IPS-15b (cell line): Measurements from ENCODE around the gene GDNF.
"Not testable (repeated sequence)": the region's sequence is repeated elsewhere in the genome, so short reads cannot be mapped to it uniquely, and the experiment has no call there.

Experiments used
- H3K27me3 ChIP-seq: one replicate; pipeline ENCODE4 v1.6.1; 2013; ENCODE audit warnings: low read length; ENCODE audit not compliant: control insufficient read depth, insufficient read depth
- H3K36me3 ChIP-seq: one replicate; pipeline ENCODE4 v1.6.1; 2013; ENCODE audit warnings: low read length; ENCODE audit not compliant: control insufficient read depth, insufficient read depth
- H3K4me1 ChIP-seq: one replicate; pipeline ENCODE4 v1.6.1; 2013; ENCODE audit warnings: mild to moderate bottlenecking, low read length; ENCODE audit not compliant: control insufficient read depth, insufficient read depth
- H3K4me3 ChIP-seq: one replicate; pipeline ENCODE4 v1.5.1; 2013; ENCODE audit warnings: low read depth, low read length
- H3K9ac ChIP-seq: one replicate; pipeline ENCODE4 v1.6.1; 2013; ENCODE audit warnings: low read depth, mild to moderate bottlenecking, low read length
- H3K9me3 ChIP-seq: one replicate; pipeline ENCODE4 v1.6.1; 2013; ENCODE audit warnings: mild to moderate bottlenecking, low read length; ENCODE audit not compliant: control insufficient read depth, insufficient read depth

Gene GDNF

DNA sequence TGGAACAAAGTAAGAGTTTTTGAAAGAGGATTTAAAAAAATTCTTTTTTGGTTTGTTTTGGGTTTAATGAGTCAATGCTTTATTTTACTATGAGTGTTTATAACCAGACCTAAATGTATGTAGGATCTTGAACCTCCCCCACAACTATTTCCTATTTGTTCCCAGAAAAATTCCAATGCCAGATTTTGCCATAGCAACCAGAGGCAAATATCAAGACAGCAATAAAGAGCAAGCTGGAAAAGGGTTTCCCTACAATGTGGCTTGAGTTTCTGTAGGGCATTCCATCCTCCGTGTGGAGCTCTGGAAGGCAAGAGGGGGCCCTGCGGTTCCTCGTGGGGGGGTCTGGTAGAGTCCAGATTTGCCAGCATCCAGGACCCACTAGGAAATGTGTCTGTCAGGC lies 27.8 kb upstream of the GDNF start:
- H3K4me3 ChIP-seq = no peak overlapping the region
- H3K9me3 ChIP-seq = no peaks in the 10 kb centered on the region
- no peaks in the 10 kb centered on the region for H3K4me1 ChIP-seq
- H3K9ac ChIP-seq = no peak overlapping the region
- H3K36me3 ChIP-seq = no peaks in the 10 kb centered on the region
- no peaks in the 10 kb centered on the region for H3K27me3 ChIP-seq

DNA sequence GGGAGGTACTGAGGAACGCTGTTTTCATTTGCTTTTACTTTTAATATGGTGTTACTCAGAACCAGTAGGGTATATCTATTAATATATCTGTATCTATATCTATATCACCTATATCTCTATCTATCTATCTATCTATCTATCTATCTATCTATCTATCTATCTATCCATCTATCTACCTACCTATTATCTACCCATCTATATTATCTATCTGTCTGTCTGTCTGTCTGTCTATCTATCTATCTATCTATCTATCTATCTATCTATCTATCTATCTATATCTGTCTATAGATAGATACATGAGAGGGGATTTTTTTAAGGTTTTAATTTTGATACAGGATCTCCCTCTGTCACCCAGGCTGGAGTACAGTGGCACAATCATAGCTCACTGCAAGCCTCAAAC lies 23.1 kb upstream of the GDNF start:
- H3K9ac ChIP-seq, H3K27me3 ChIP-seq, H3K9me3 ChIP-seq, H3K4me3 ChIP-seq, H3K36me3 ChIP-seq, H3K4me1 ChIP-seq: not testable (repeated sequence)

DNA sequence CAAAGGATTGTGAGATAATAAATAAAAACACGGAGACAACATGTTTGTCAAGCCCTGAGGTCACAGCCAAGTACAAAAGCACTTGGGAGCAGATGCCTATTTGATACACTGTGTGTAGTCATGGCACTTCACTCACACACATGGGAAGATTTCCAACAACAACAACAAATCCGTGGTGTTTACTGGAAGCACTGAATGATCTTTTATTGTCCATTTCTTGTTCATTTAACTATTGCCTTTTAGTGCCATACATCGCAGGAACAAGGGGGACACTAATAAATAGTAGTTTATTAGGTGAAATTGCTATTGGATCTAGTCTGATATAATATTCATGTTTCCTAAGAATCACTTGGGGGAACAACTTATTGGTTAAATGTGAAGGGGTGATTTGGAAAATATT lies 20.4 kb upstream of the GDNF start:
- H3K36me3 ChIP-seq = no peaks in the 10 kb centered on the region
- H3K4me3 ChIP-seq = no peak overlapping the region
- no peaks in the 10 kb centered on the region for H3K9me3 ChIP-seq
- H3K9ac ChIP-seq = no peak overlapping the region
- H3K4me1 ChIP-seq = no peaks in the 10 kb centered on the region
- H3K27me3 ChIP-seq = no peaks in the 10 kb centered on the region

DNA sequence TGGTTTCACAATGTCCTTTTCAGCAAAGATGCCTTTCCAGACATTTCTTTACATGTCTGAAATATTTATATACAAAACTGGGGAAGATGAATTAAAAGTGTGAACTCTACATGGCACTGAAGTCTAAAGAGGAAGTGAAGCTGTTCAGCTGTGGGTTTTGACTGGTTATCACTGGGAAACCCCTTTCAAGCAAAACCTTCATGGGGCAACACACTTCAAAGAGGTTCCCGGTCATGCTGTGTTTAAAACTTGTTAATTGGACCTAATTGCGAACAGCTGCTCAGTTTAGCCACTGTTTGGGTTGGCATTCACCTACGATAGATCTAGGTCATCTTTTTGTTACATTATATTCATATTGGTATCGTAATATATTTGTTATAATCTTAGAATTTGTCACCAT lies 20.0 kb upstream of the GDNF start:
- Histone ChIP-seq H3K9me3 (no peaks in the 10 kb centered on the region), H3K36me3 (no peaks in the 10 kb centered on the region), H3K4me3 (no peak overlapping the region), H3K4me1 (no peaks in the 10 kb centered on the region), H3K9ac (no peak overlapping the region), H3K27me3 (no peaks in the 10 kb centered on the region)

DNA sequence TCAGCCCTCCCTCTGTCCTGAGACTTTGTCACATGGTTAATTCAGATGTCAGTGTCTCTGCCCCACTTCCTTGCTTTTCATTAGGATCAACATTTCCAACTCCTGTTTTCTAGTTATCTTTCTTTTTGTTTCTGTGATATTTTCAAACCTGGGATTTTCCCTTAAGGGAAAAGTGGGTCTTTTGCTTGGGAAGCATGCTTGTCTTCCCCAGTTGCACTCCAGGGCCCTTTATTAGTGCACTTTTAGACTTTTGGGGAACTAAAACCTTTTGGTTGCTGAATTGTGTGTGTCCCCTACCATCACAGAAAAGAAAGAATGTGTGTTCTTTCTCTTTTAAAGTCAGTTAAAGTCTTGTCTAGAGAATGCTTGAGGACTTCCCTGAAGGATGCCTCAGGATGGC lies 18.4 kb upstream of the GDNF start:
- Histone ChIP-seq H3K27me3 (no peaks in the 10 kb centered on the region), H3K4me1 (no peaks in the 10 kb centered on the region), H3K9me3 (no peaks in the 10 kb centered on the region), H3K36me3 (no peaks in the 10 kb centered on the region), H3K9ac (no peak overlapping the region), H3K4me3 (no peak overlapping the region)

DNA sequence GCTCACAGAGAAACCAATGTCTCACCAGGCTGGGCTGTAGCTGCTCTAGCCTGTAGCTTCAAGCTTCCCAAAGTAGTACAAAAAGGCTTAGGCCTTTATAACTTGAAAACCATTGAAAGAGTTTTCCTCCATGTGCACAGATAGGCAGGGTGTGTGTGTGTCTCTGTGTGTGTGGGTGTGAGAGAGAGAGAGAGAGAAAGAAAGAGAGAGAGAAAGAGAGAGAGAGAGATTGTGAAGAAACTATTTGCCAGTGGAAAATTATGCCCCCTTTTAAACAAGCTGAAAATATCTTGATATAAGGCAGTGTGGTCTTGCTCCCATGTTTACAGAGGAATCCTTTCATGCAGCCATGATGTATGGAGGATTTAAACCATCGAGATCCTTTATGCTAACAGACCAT lies 17.9 kb upstream of the GDNF start:
- Histone ChIP-seq H3K4me1 (no peaks in the 10 kb centered on the region), H3K9ac (no peak overlapping the region), H3K36me3 (no peaks in the 10 kb centered on the region), H3K9me3 (no peaks in the 10 kb centered on the region), H3K27me3 (no peaks in the 10 kb centered on the region), H3K4me3 (no peak overlapping the region)

DNA sequence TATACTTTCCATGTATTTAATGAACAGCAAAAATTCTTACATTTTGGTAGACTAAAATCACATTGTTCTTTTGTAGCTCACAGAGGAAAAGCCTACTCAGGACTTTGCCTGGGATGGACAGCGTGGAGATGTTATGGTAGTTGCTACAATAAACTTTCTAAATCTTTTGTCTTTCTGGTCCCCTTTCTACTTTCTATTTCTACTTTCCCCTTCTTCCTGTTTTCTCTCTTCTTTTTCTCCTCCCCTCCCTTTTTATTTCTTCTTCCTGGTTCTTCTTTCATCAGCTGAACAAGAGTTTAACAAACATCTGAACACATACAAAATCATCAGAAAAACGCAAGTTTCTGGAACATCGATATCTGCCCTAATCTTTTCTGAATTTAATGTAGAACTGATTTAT lies 15.6 kb upstream of the GDNF start:
- Histone ChIP-seq H3K9ac (no peak overlapping the region), H3K4me3 (no peak overlapping the region), H3K36me3 (no peaks in the 10 kb centered on the region), H3K27me3 (no peaks in the 10 kb centered on the region), H3K9me3 (no peaks in the 10 kb centered on the region), H3K4me1 (no peaks in the 10 kb centered on the region)

DNA sequence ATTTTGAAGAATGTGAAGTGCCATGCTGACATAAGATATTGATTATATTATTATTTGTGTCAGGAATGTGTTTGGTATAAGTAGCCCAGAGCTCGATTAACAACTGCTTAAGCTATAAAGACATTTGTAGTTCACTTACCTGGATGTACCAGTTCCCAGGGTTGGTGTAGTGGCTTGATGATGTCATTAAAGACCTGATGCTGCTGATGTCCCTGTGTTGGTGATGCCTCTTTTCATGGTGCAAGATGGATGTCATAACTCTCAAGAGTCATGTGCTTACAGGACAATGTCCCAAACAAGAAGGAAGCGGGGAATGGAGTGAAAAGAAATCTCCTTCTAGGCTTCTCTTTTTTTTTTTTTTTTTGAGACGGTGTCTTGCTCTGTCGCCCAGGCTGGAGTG lies 11.5 kb upstream of the GDNF start:
- H3K36me3 ChIP-seq = no peaks in the 10 kb centered on the region
- H3K4me1 ChIP-seq = peaks cover 15% of the 10 kb centered on the region
- H3K4me3 ChIP-seq = no peak overlapping the region
- H3K9ac ChIP-seq = no peak overlapping the region
- no peaks in the 10 kb centered on the region for H3K9me3 ChIP-seq
- no peaks in the 10 kb centered on the region for H3K27me3 ChIP-seq

DNA sequence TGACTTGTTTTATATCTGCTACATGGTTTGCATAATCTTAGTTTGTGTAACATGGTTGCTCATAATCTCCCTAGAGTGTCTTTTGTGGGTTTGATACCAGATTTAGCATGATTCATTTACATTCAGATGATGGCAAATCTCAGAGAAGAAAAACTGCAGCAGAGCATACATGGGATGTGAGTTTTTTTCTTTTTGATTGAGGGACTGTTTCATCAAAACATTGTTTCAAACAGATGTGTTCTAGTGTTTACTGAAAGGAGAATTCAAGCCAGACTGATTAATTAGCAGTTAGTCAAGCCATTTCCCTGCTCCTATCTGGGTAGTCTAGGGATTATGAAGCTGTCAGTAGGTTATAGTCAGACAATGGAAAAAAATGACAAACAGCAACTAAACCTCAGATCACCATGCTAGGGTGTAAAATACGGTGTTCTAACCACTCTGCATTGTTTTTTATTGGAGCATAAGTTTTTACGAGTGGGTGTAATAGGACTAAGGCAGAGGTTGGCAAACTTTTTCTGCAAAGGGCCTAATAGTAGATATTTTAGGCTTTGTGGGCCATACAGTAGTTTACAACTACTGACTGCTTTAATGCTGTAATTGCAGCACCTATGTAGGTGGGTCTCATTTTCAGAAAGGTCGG lies 10.5 kb upstream of the GDNF start:
- H3K9me3 ChIP-seq = no peaks in the 10 kb centered on the region
- no peak overlapping the region for H3K4me3 ChIP-seq
- no peaks in the 10 kb centered on the region for H3K27me3 ChIP-seq
- peaks cover 17% of the 10 kb centered on the region for H3K4me1 ChIP-seq
- H3K36me3 ChIP-seq = no peaks in the 10 kb centered on the region
- no peak overlapping the region for H3K9ac ChIP-seq

DNA sequence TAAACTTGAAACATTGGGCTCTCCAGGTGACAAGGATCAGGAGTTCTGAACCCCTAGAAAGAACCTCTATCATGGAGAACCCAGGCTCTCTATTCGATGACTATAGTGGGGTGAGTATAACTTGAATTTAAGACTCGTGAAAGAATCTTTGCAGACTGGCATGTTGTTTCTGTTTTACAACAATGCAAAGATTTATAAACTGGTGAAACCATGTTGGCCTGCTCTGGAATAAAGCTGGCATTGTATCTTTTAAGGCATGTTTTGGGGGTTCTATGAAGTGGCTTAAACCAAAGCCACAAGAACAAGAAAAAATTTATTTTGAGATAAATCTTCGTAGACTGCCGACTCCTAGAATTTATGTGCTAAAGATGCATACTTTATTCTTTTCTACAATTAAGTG lies 9.8 kb upstream of the GDNF start:
- Histone ChIP-seq H3K9ac (no peak overlapping the region), H3K4me1 (peaks cover 17% of the 10 kb centered on the region), H3K36me3 (no peaks in the 10 kb centered on the region), H3K27me3 (no peaks in the 10 kb centered on the region), H3K9me3 (no peaks in the 10 kb centered on the region), H3K4me3 (no peak overlapping the region)

DNA sequence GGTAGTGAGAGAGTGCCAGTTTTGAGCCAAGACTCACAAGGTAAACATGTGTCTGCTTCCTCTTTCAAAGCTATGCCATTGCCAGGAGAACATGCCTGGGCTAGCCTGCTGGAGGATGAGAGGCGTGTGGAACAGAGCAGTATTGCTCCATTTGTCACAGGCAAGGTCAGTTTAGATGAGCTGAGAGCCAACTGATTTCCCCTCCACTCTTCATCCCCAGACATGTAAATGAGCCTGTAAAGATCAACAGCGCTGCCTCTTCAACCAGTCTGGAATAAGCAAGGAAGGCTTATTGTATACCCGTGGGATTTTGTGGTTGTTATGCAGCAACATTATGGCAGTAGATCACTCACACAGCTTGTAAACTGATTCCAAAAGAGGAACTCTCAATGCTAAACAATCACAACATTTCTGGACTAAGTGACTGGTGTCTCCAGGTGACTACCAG lies 8.2 kb upstream of the GDNF start:
- H3K4me3 ChIP-seq = no peak overlapping the region
- H3K9me3 ChIP-seq = no peaks in the 10 kb centered on the region
- peaks cover 17% of the 10 kb centered on the region for H3K4me1 ChIP-seq
- no peaks in the 10 kb centered on the region for H3K36me3 ChIP-seq
- H3K9ac ChIP-seq = no peak overlapping the region
- H3K27me3 ChIP-seq = peaks cover 7% of the 10 kb centered on the region

DNA sequence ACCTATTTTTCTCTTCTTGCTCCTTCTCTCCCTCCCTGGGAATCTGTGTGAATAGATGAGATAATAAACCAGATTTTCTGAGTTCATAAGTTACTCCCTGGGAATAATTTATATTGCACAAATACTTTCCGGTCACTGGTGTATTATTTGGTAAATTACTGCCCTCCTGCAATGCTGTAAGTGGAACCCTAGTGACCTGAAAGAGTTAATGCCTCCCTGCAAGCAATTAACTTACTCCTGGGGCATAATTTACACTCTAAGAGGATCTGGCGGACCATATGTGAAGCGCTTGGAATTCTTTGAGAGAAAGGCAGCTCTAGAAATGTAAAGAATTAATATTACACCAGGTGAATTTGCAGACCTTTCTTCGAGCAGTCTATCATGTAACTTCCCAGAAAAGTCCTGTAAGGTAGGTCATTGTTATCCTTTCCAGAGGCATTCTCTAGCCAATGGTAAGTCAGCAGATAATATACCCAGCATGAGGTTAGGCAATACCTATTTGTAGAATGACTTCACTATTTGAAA lies 7.0 kb upstream of the GDNF start:
- peaks cover 17% of the 10 kb centered on the region for H3K4me1 ChIP-seq
- no peak overlapping the region for H3K9ac ChIP-seq

More for the DNA sequence above, 7.0 kb upstream of the GDNF start:
- H3K27me3 ChIP-seq = peaks cover 16% of the 10 kb centered on the region
- no peaks in the 10 kb centered on the region for H3K9me3 ChIP-seq
- H3K4me3 ChIP-seq = no peak overlapping the region
- no peaks in the 10 kb centered on the region for H3K36me3 ChIP-seq
